Measurements from ENCODE around the gene ELMOD2.
"Not testable (repeated sequence)": the region's sequence is repeated elsewhere in the genome, so short reads cannot be mapped to it uniquely, and the experiment has no call there.

Gene ELMOD2

DNA sequence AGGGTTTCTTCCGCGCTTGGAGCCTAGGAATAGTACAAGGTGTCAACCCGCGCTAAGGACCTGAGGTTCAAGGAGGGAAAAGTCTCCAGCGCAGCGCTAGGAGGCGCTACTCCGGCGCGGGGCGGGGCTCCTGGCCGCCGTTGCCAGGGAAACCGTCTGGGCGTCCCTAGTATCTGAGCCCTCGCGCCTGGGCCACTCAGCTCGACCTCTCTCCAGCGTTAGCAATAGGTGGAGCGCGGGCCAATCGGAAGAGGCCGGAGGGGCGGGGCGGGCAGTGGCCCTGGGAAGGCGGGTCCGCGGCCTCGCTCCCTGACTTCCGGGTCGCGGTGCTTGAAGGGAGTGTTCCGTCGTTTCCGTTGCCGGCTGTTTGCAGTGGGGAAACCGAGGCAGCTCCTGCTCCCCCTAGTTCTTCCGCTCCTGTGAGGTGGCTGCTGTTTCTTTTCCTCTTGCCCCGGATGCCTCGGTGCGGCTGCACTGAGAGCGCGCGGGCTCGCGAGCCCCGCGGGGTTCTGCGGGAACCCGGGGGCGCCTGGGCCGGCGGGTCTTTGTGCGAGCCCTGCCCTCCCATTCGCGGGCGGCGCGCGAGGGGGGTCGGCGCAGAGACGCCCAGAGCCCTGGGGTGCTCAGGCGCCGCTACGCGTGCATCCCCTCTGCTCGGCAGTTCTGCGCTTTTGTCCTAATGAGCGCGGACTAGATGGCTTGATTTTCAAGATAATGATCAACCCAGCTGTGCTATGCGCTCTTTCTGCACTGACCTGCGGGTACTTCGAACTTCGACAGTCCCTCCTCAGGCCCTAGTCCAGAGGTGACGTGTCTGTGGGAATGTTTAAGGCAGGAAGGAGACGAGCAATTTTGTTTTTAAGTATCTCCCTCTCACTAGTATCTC lies at the start of gene ELMOD2:
Gene ELMOD2, plus strand, starts transcription at position 312 of the 886 bp plus-strand sequence. CDS start 1,261 bp downstream, outside the sequence.
- FAIRE-seq, result peak; percentile 66
- DNase-seq (ENCODE audit: insufficient read length, low spot score), result peak; percentile 77
- TF ChIP-seq POLR2A (IDR thresholded peaks at IDR 0.05; ENCODE audit: low read depth, low read length), result peak; percentile 82

GRCh38 chr4:140483445-140483844 lies 40.5 kb upstream of the ELMOD2 start:
- FAIRE-seq, result no peak
- no peak for TF ChIP-seq POLR2A (IDR thresholded peaks at IDR 0.05; ENCODE audit: low read depth, low read length)
- DNase-seq (ENCODE audit: insufficient read length, low spot score), result no peak

DNA sequence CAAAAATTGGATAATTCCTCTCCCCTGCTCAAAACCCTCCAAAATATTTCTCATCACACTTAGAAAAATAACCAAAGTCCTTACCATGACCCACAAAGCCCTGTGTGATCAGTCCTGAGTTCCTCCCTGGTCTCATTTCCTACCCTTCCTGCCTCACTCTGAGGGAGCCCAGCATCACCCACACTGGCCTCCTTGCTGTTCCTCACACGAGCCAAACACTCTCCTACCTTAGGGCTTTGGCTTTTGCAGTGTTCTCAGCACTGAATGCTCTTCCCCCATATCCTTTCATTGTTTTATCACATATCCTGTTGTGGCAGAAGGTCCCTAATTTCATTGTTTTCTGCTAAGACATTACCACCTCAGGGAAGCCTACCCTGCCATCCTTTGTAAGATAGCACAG lies 38.0 kb upstream of the ELMOD2 start:
- FAIRE-seq (no peak), DNase-seq (ENCODE audit: insufficient read length, low spot score) (no peak)
- TF ChIP-seq POLR2A (IDR thresholded peaks at IDR 0.05; ENCODE audit: low read depth, low read length), result no peak

GRCh38 chr4:140497405-140497746 lies 26.6 kb upstream of the ELMOD2 start:
- DNase-seq (ENCODE audit: insufficient read length, low spot score) (no peak), FAIRE-seq (no peak)
- TF ChIP-seq POLR2A (IDR thresholded peaks at IDR 0.05; ENCODE audit: low read depth, low read length), result no peak

- FAIRE-seq, result no peak
- no peak for DNase-seq (ENCODE audit: insufficient read length, low spot score)
- no peak for TF ChIP-seq POLR2A (IDR thresholded peaks at IDR 0.05; ENCODE audit: low read depth, low read length)
These were observed 26.0 kb upstream of the ELMOD2 start, which contains the start of gene MGAT4D for GRCh38 chr4:140497747-140498636. Gene MGAT4D (minus strand): TSS chr4:140498293. CDS start chr4:140498222, 71 bp downstream.

DNA sequence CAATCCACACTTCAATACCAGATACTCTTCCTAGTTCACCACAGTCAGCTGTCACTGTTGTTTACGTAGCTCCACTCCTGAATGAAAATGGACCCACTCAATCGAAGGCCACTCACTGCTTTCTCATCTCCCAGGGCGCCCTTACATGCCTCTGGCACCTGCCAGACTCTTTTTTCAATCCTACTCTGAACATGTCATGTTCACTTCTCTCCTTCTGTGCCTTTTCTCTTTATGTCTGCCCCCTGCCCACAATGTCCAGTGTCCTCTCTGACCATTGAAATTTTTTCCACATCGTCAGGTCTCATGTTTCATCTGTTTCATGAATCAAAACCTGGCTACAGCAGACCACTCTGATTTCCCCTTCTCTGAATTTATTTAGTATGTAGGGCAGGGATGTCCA lies 24.6 kb upstream of the ELMOD2 start:
- no peak for TF ChIP-seq POLR2A (IDR thresholded peaks at IDR 0.05; ENCODE audit: low read depth, low read length)
- DNase-seq (ENCODE audit: insufficient read length, low spot score), result no peak
- no peak for FAIRE-seq

DNA sequence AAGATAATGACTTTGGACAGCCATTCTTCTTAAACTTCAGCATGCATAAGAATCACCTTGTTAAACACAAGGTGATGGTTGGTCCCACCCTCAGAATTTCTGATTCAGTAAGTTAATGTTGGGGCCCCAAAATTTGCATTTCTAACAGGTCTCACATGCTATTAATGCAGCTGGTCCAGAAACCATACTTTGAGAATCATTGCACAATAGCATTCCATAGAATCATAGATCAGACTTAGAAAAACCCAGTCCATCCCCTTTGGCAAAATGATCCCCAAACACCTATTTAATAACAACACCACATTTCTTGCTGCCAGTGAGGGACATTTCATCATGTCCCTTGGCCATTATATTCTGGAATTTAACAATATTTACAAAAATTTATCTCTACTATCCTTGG lies 19.7 kb upstream of the ELMOD2 start:
- no peak for TF ChIP-seq POLR2A (IDR thresholded peaks at IDR 0.05; ENCODE audit: low read depth, low read length)
- no peak for FAIRE-seq
- no peak for DNase-seq (ENCODE audit: insufficient read length, low spot score)

GRCh38 chr4:140513765-140514164 lies 10.2 kb upstream of the ELMOD2 start:
- FAIRE-seq; DNase-seq (ENCODE audit: insufficient read length, low spot score): not testable (repeated sequence)

GRCh38 chr4:140515423-140515822 lies 8.5 kb upstream of the ELMOD2 start:
- DNase-seq (ENCODE audit: insufficient read length, low spot score) (no peak), FAIRE-seq (no peak)
- no peak for TF ChIP-seq POLR2A (IDR thresholded peaks at IDR 0.05; ENCODE audit: low read depth, low read length)

- FAIRE-seq (no peak), DNase-seq (ENCODE audit: insufficient read length, low spot score) (no peak)
- no peak for TF ChIP-seq POLR2A (IDR thresholded peaks at IDR 0.05; ENCODE audit: low read depth, low read length)
These were observed 555 bp upstream of the ELMOD2 start for GRCh38 chr4:140523370-140523856.

GRCh38 chr4:140529434-140529833 lies 5.5 kb downstream of the ELMOD2 start:
- no peak for FAIRE-seq
- no peak for DNase-seq (ENCODE audit: insufficient read length, low spot score)
- TF ChIP-seq POLR2A (IDR thresholded peaks at IDR 0.05; ENCODE audit: low read depth, low read length), result no peak

DNA sequence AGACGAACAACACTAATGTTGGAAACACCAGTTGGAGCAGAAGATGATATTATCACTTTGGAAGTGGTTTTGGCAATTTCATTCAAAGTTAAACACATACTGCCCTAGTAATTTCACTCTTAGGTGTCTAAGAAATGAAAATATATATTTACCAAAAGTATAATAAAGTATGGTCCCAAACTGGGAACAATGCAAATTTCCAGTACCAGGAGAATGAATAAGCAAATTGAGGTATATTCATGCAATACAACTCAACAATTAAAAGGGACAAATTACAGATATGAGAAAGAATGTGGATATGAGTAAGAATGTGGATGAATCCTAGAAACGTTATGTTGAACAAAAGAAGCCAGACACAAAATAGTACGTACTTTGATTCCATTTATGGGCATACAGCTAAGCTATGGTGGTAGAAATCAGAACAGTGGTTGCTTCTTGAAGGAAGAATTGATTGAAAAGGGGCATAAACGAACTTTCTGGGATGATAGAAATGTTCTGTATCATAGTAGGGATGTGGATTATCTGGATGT lies 10.0 kb downstream of the ELMOD2 start:
- FAIRE-seq (no peak), DNase-seq (ENCODE audit: insufficient read length, low spot score) (no peak)
- no peak for TF ChIP-seq POLR2A (IDR thresholded peaks at IDR 0.05; ENCODE audit: low read depth, low read length)

- DNase-seq (ENCODE audit: insufficient read length, low spot score), result no peak
- no peak for TF ChIP-seq POLR2A (IDR thresholded peaks at IDR 0.05; ENCODE audit: low read depth, low read length)
- FAIRE-seq, result no peak
These were observed 32.6 kb downstream of the ELMOD2 start for GRCh38 chr4:140556372-140557085.
